Measurements from ENCODE around the gene YAF2. TPM values are rescaled to one million over a fixed set of nuclear protein-coding genes. Genes with fewer than 3 reads are reported as not detected.

YAF2 gene
- total RNA-seq, 2 donors from 2014 or later = 38.9 to 43.9 TPM

GRCh38 chr12:42213023-42213422 lies 25.0 kb downstream of the YAF2 start:
- Histone ChIP-seq H3K27me3 (replicated peaks; ENCODE audit: insufficient read depth) (no peaks in the 10 kb centered on the region), H3K27ac (no peak overlapping the region), H3K36me3 (peaks cover 4% of the 10 kb centered on the region), H3K4me1 (ENCODE audit: control insufficient read depth in 1 of 2, low read depth in 2 of 2) (peaks cover 0 to 9% of the 10 kb centered on the region in 2 donors), H3K4me3 (no peak overlapping the region), H3K9me3 (no peaks in the 10 kb centered on the region)
- TF ChIP-seq CTCF (IDR thresholded peaks at IDR 0.05) = no peak
- ATAC-seq (ENCODE audit: insufficient number of reproducible peaks, low FRiP score, low read depth) (no peak), DNase-seq (ENCODE audit: low spot score) (no peak)

- TF ChIP-seq CTCF (IDR thresholded peaks at IDR 0.05) = no peak
- Histone ChIP-seq H3K4me1 (ENCODE audit: control insufficient read depth in 1 of 2, low read depth in 2 of 2) (no peaks in the 10 kb centered on the region), H3K9me3 (no peaks in the 10 kb centered on the region), H3K4me3 (no peak overlapping the region), H3K36me3 (peaks cover 4% of the 10 kb centered on the region), H3K27me3 (replicated peaks; ENCODE audit: insufficient read depth) (no peaks in the 10 kb centered on the region), H3K27ac (no peak overlapping the region)
- ATAC-seq (ENCODE audit: insufficient number of reproducible peaks, low FRiP score, low read depth) = no peak
- DNase-seq (ENCODE audit: low spot score) = no peak
Measured at GRCh38 chr12:42208574-42208973, 29.5 kb downstream of the YAF2 start.

- no peaks in the 10 kb centered on the region for H3K9me3 ChIP-seq
- H3K4me3 ChIP-seq = no peak overlapping the region
- ATAC-seq (ENCODE audit: insufficient number of reproducible peaks, low FRiP score, low read depth) = no peak
- H3K4me1 ChIP-seq (ENCODE audit: control insufficient read depth in 1 of 2, low read depth in 2 of 2) = peaks cover 0 to 10% of the 10 kb centered on the region in 2 donors
- TF ChIP-seq CTCF (IDR thresholded peaks at IDR 0.05) = no peak
- H3K36me3 ChIP-seq = no peaks in the 10 kb centered on the region
- DNase-seq (ENCODE audit: low spot score) = no peak
- H3K27ac ChIP-seq = no peak overlapping the region
- no peaks in the 10 kb centered on the region for H3K27me3 ChIP-seq (replicated peaks; ENCODE audit: insufficient read depth)
Measured at GRCh38 chr12:42204819-42205218, 33.2 kb downstream of the YAF2 start.

- Histone ChIP-seq H3K36me3 (no peaks in the 10 kb centered on the region), H3K4me3 (no peak overlapping the region), H3K27ac (no peak overlapping the region), H3K9me3 (no peaks in the 10 kb centered on the region), H3K27me3 (replicated peaks; ENCODE audit: insufficient read depth) (no peaks in the 10 kb centered on the region), H3K4me1 (ENCODE audit: control insufficient read depth in 1 of 2, low read depth in 2 of 2) (peaks cover 0 to 14% of the 10 kb centered on the region in 2 donors)
- DNase-seq (ENCODE audit: low spot score) = no peak
- TF ChIP-seq CTCF (IDR thresholded peaks at IDR 0.05) = no peak
- no peak for ATAC-seq (ENCODE audit: insufficient number of reproducible peaks, low FRiP score, low read depth)
Measured at GRCh38 chr12:42204362-42204761, 33.7 kb downstream of the YAF2 start.

GRCh38 chr12:42201063-42201462 lies 37.0 kb downstream of the YAF2 start:
- no peaks in the 10 kb centered on the region for H3K36me3 ChIP-seq
- TF ChIP-seq CTCF (IDR thresholded peaks at IDR 0.05) = no peak
- no peaks in the 10 kb centered on the region for H3K27me3 ChIP-seq (replicated peaks; ENCODE audit: insufficient read depth)
- no peaks in the 10 kb centered on the region for H3K9me3 ChIP-seq
- H3K27ac ChIP-seq = no peak overlapping the region
- DNase-seq (ENCODE audit: low spot score) (no peak), ATAC-seq (ENCODE audit: insufficient number of reproducible peaks, low FRiP score, low read depth) (no peak)
- H3K4me1 ChIP-seq (ENCODE audit: control insufficient read depth in 1 of 2, low read depth in 2 of 2) = peaks cover 0 to 23% of the 10 kb centered on the region in 2 donors
- no peak overlapping the region for H3K4me3 ChIP-seq

Measured in thoracic aorta (tissue), 2 donors.